Thymus (tissue), 14 donors: ENCODE measurements around the gene NKX6-2. TPM values are rescaled to one million over a fixed set of nuclear protein-coding genes. Genes with fewer than 3 reads are reported as not detected.

Source experiments
- DNase-seq, 9 donors: peaks; one replicate each; pipeline ENCODE4 v3.0.0-alpha.2; 2013; ENCODE audit warnings: low spot score in 9 of 9, low read depth in 6 of 9, missing footprints in 1 of 9
- H3K27ac ChIP-seq, 2 donors: one replicate each; pipeline ENCODE4 v1.5.1; 2013; ENCODE audit warnings: control low read depth in 1 of 2, low read depth in 1 of 2, low read length in 1 of 2, mild to moderate bottlenecking in 1 of 2, moderate library complexity in 1 of 2
- H3K27me3 ChIP-seq, 2 donors: one replicate each; pipeline ENCODE4 v1.5.1; 2013; ENCODE audit warnings: low read length in 1 of 2; ENCODE audit not compliant: control insufficient read depth in 2 of 2, insufficient read depth in 1 of 2
- H3K36me3 ChIP-seq, 2 donors: one replicate each; pipeline ENCODE4 v1.5.1; 2013; ENCODE audit warnings: low read length in 1 of 2, mild to moderate bottlenecking in 1 of 2, moderate library complexity in 1 of 2; ENCODE audit not compliant: control insufficient read depth in 2 of 2, insufficient read depth in 2 of 2
- H3K4me1 ChIP-seq, 2 donors: one replicate each; pipeline ENCODE4 v1.5.1; 2013; ENCODE audit warnings: low read length in 2 of 2; ENCODE audit not compliant: control insufficient read depth in 2 of 2, insufficient read depth in 2 of 2
- H3K4me3 ChIP-seq, 2 donors: one replicate each; pipeline ENCODE4 v1.5.1; 2013; ENCODE audit warnings: low read length in 2 of 2, control low read depth in 1 of 2, mild to moderate bottlenecking in 1 of 2
- H3K9me3 ChIP-seq, 2 donors: one replicate each; pipeline ENCODE4 v1.5.1; 2013; ENCODE audit warnings: low read length in 1 of 2, mild to moderate bottlenecking in 1 of 2; ENCODE audit not compliant: control insufficient read depth in 2 of 2, insufficient read depth in 1 of 2
- WGBS: extraction: QIAGEN DNeasy Blood & Tissue Kit; methylation state at CpG from one replicate; pipeline ENCODE4 v1.1.7; 2013; 5-methylcytosine and 5-hydroxymethylcytosine counted together
- long read RNA-seq, 10 donors: transcript quantifications; one replicate each; lab custom pipeline, GENCODE V29; 2026
- polyA plus RNA-seq: library from polyadenylated mRNA; stranded (reverse); fragments of 200-250 nt; gene quantifications from one replicate; pipeline ENCODE4 v1.2.3, GENCODE V29; 2013
- total RNA-seq: library from RNA; stranded (reverse); fragments of 120-200 nt; gene quantifications from one replicate; pipeline ENCODE4 v1.2.4, GENCODE V29; 2013
- donor health status: healthy.

Gene NKX6-2
- total RNA-seq (0.09 TPM), polyA plus RNA-seq (0.16 TPM)
- long read RNA-seq, donor 1 = 0 reads
- long read RNA-seq, donor 2 = 0 reads
- long read RNA-seq, donor 3 = 0 reads
- long read RNA-seq, donor 4 = 0 reads
- long read RNA-seq, donor 5 = 0 reads
- long read RNA-seq, donor 6 = 0 reads
- long read RNA-seq, donor 7 = 0 reads
- long read RNA-seq, donor 8 = 0 reads
- long read RNA-seq, donor 9 = 0 reads
- long read RNA-seq, donor 10 = 0 reads

GRCh38 chr10:132785723-132786475 lies at the start of gene NKX6-2:
TSS of gene NKX6-2 (minus strand) at chr10:132786147. CDS start at chr10:132785948, 199 bp downstream.
- Histone ChIP-seq H3K27ac (no peak within 1 kb of the TSS), H3K36me3 (peaks cover 0 to 4% of the 10 kb centered on the region in 2 donors), H3K9me3 (peaks cover 0 to 5% of the 10 kb centered on the region in 2 donors), H3K27me3 (peaks cover 76 to 85% of the 10 kb centered on the region in 2 donors), H3K4me3 (no peak within 1 kb of the TSS), H3K4me1 (no peaks in the 10 kb centered on the region)
- no peak for DNase-seq
- WGBS = 3% methylated on average over 119 of the region's 119 CpGs

GRCh38 chr10:132834891-132835847 lies 49.2 kb upstream of the NKX6-2 start:
- Histone ChIP-seq H3K27me3 (peaks cover 3 to 14% of the 10 kb centered on the region in 2 donors), H3K4me1 (no peaks in the 10 kb centered on the region), H3K4me3 (no peak overlapping the region), H3K36me3 (no peaks in the 10 kb centered on the region), H3K27ac (no peak overlapping the region), H3K9me3 (peaks cover 0 to 6% of the 10 kb centered on the region in 2 donors)
- 91% methylated on average over 25 of the region's 25 CpGs for WGBS
- no peak for DNase-seq

DNA sequence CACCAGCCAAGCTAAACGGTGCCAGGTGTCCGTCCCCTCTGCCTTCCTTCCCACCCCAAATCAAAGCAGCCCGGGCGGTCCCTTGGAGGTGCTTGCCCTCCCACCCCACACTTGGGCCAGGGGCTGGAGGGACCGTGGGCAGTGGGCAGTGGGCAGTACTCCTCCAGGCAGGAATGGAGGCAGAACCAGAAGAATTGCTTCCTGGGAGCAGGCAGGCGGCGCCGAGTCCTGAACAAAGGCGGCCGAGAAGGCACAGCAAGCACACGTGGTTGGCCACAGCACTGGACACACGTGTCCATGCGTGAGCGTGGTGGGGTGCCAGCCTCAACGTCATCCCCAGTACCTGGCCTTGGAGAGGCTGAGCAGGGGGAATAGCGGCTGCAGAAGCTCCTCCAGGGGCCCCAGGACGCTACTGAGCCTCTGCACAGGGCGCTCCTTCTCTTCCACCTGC lies 48.4 kb upstream of the NKX6-2 start:
- Histone ChIP-seq H3K4me1 (no peaks in the 10 kb centered on the region), H3K36me3 (no peaks in the 10 kb centered on the region), H3K9me3 (peaks cover 0 to 6% of the 10 kb centered on the region in 2 donors), H3K27ac (no peak overlapping the region), H3K4me3 (no peak overlapping the region), H3K27me3 (peaks cover 3 to 14% of the 10 kb centered on the region in 2 donors)
- 93% methylated on average over 18 of the region's 18 CpGs for WGBS
- no peak for DNase-seq

DNA sequence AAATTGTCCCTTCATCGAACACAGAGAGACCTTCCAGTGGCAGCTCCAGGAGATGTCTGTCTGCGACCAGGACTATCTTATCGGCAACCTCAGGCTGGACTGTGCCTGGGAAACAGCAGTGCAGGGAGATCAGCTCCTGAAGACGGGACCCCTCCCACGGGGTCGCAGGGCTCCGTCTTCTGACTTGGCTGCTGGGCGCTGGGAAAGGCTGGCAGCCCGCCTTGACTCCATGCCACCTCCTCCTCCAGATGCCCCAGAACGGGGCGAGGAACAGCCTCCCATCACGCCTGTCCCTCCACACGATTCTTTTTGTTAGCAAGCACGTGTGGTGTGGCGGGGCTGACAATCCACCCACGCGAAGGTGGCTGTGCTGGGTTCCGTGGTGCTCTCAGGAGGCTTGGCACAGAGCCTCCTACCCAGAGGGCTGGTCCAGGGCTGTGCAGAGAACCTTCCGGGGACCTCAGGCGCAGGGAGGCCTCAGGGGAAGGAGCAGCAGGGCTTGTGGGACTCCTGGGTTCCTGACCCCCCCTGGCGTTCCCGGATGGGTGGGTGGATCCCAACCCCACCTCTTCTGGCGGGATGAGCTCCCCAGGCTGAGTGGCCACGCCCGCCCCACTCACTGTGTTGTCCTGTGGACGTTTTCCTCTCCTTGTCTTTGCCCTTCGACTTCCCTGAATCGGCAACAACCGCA lies 47.6 kb upstream of the NKX6-2 start:
- no peaks in the 10 kb centered on the region for H3K36me3 ChIP-seq
- H3K27me3 ChIP-seq = peaks cover 0 to 12% of the 10 kb centered on the region in 2 donors
- H3K4me3 ChIP-seq = no peak overlapping the region
- 85% methylated on average over 29 of the region's 29 CpGs for WGBS
- no peak overlapping the region for H3K27ac ChIP-seq
- H3K9me3 ChIP-seq = peaks cover 0 to 6% of the 10 kb centered on the region in 2 donors
- no peaks in the 10 kb centered on the region for H3K4me1 ChIP-seq
- DNase-seq = no peak

GRCh38 chr10:132832186-132832969 lies 46.4 kb upstream of the NKX6-2 start:
- peaks cover 0 to 10% of the 10 kb centered on the region in 2 donors for H3K27me3 ChIP-seq
- H3K4me1 ChIP-seq = no peaks in the 10 kb centered on the region
- H3K27ac ChIP-seq = no peak overlapping the region
- H3K9me3 ChIP-seq = peaks cover 0 to 5% of the 10 kb centered on the region in 2 donors
- WGBS = 77% methylated on average over 30 of the region's 30 CpGs
- no peak overlapping the region for H3K4me3 ChIP-seq
- H3K36me3 ChIP-seq = no peaks in the 10 kb centered on the region
- no peak for DNase-seq

DNA sequence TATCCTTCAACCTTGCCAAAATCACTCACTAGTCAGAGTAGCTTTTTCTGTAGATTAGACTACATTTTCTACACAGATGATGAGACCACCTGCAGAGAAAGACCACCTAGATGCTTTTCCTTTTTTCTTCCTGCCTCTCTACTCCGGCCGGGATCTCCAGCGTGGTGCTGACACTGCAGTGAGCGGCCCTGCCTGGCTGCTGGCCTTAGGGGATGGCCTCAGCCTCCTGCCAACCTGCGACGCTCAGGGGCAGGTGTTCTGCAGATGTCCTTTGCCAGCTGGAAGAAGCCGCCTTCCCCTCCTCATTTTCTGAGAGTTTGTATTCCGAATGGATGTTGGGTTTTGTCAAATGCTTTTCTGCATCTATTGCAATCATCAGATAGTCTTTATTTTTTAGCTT lies 43.5 kb upstream of the NKX6-2 start:
- WGBS = 85% methylated on average over 8 of the region's 8 CpGs
- H3K9me3 ChIP-seq = peaks cover 3 to 23% of the 10 kb centered on the region in 2 donors
- no peak overlapping the region for H3K27ac ChIP-seq
- H3K27me3 ChIP-seq = peaks cover 0 to 7% of the 10 kb centered on the region in 2 donors
- H3K4me1 ChIP-seq = no peaks in the 10 kb centered on the region
- no peaks in the 10 kb centered on the region for H3K36me3 ChIP-seq
- DNase-seq = no peak
- H3K4me3 ChIP-seq = no peak overlapping the region

DNA sequence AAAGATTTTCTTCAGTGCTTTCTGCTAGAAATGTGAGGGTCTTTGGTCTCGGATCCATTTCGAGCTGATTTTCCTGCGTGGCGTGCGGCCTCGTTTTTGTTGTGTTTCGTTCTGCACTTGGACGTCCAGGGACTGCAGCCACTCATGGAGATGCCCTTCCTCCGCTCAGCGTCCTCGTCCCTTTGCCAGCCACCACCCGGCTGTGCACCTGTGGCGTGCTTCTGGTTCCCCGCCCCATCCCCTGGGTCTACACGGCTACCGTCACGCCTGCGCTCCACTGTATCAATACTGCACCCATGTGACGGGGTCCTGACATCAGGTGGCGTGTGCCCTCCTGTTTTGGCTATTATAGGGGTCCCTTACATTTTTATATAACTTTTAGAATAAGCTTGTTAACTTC lies 42.7 kb upstream of the NKX6-2 start:
- peaks cover 0 to 6% of the 10 kb centered on the region in 2 donors for H3K27me3 ChIP-seq
- DNase-seq = no peak
- no peaks in the 10 kb centered on the region for H3K36me3 ChIP-seq
- no peak overlapping the region for H3K4me3 ChIP-seq
- no peak overlapping the region for H3K27ac ChIP-seq
- no peaks in the 10 kb centered on the region for H3K4me1 ChIP-seq
- H3K9me3 ChIP-seq = peaks cover 3 to 23% of the 10 kb centered on the region in 2 donors
- 95% methylated on average over 20 of the region's 20 CpGs for WGBS
